BLaER1 treated with 17β-estradiol and CSF1 and Interleukin-3, amounts not matched to agents 10 nM and 100 nM (cell line): ENCODE data around the gene CLSTN1.
"Not testable (repeated sequence)": the region's sequence is repeated elsewhere in the genome, so short reads cannot be mapped to it uniquely, and the experiment has no call there.

Experiments
- H3K27ac ChIP-seq, 11 experiments: shearing (Covaris generic); formaldehyde crosslinking; 2 replicates each; pipeline ENCODE4 v1.8.1; 2022
- H3K27me3 ChIP-seq, 11 experiments: shearing (Covaris generic); formaldehyde crosslinking; 2 replicates each; pipeline ENCODE4 v1.8.1; 2022
- H3K36me3 ChIP-seq, 11 experiments: shearing (Covaris generic); formaldehyde crosslinking; 2 replicates each; pipeline ENCODE4 v1.8.1; 2022
- H3K4me1 ChIP-seq, 10 experiments: shearing (Covaris generic); formaldehyde crosslinking; 2 replicates each; pipeline ENCODE4 v1.8.1; 2022
- H3K4me2 ChIP-seq, 11 experiments: shearing (Covaris generic); formaldehyde crosslinking; 2 replicates each; pipeline ENCODE4 v1.8.1; 2022
- H3K4me3 ChIP-seq, 10 experiments: shearing (Covaris generic); formaldehyde crosslinking; 2 replicates each; pipeline ENCODE4 v1.8.1; 2022
- H3K9ac ChIP-seq, 11 experiments: shearing (Covaris generic); formaldehyde crosslinking; 2 replicates each; pipeline ENCODE4 v1.8.1; 2022
- H3K9me3 ChIP-seq, 11 experiments: shearing (Covaris generic); formaldehyde crosslinking; replicated peaks in 1 of 11; 2 replicates each; pipeline ENCODE4 v1.8.1; 2022
- H4K20me1 ChIP-seq, 11 experiments: shearing (Covaris generic); formaldehyde crosslinking; 2 replicates each; pipeline ENCODE4 v1.8.1; 2022
- Cebpa-rat ChIP-seq, 11 experiments: shearing (Covaris generic); IDR thresholded peaks; 2 replicates each; pipeline ENCODE4 v1.8.1; 2022

Gene CLSTN1

GRCh38 chr1:9808459-9808858, 15.3 kb downstream of the CLSTN1 start:
- Histone ChIP-seq H3K4me1 (peaks cover 6 to 57% (median 24%) of the 10 kb centered on the region in 10 experiments; a peak in 16 of 20 replicates), H3K4me3 (no peak overlapping the region), H3K27ac (no peak overlapping the region), H3K27me3 (no peaks in the 10 kb centered on the region), H4K20me1 (peaks cover 32 to 96% (median 86%) of the 10 kb centered on the region in 11 experiments; a peak in 21 of 22 replicates), H3K36me3 (peaks cover 0 to 27% (median 16%) of the 10 kb centered on the region in 11 experiments; a peak in 13 of 22 replicates), H3K9ac (no peak overlapping the region), H3K9me3 (no peaks in the 10 kb centered on the region), H3K4me2 (0 out of 22 replicates have a peak overlapping the region, but pooled peaks of 2 of the 11 experiments have one; percentile 2 to 3)
- no peak for TF ChIP-seq Cebpa-rat (IDR thresholded peaks at IDR 0.05)

DNA sequence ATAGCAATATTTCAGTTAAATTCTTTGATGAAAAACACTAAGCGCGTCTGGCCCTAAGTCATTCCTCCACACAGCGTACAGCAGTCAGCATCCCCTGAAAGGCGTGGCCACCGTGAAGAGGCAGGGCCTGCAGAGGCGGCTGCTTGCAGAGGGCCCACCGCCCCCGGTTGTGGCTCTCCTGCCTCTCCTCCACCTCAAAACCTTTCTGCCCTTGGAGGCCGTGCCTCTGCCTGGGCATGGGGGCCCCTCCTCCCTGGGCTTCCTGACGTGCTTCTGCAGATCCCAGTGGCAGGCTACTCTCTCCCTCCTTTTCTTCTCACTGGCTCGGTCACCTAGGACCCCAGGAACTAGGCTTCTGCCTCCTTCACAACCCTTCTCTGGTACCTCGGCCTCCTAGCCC, 16.2 kb downstream of the CLSTN1 start:
- Histone ChIP-seq H3K9ac (no peak overlapping the region; a peak in 1 of 22 replicates), H3K27ac (no peak overlapping the region), H4K20me1 (peaks cover 41 to 96% (median 86%) of the 10 kb centered on the region in 11 experiments; a peak in 21 of 22 replicates), H3K4me3 (no peak overlapping the region), H3K4me1 (peaks cover 10 to 49% (median 24%) of the 10 kb centered on the region in 10 experiments; a peak in 17 of 20 replicates), H3K4me2 (0 out of 22 replicates have a peak overlapping the region, but pooled peaks of 2 of the 11 experiments have one; percentile 2 to 25), H3K9me3 (no peaks in the 10 kb centered on the region), H3K27me3 (no peaks in the 10 kb centered on the region), H3K36me3 (peaks cover 0 to 27% (median 16%) of the 10 kb centered on the region in 11 experiments; a peak in 13 of 22 replicates)
- TF ChIP-seq Cebpa-rat (IDR thresholded peaks at IDR 0.05) = no peak

- peak overlapping the region in 2 of 11 experiments; percentile 16 to 54; a peak in 2 of 22 replicates for H3K4me2 ChIP-seq
- H3K4me3 ChIP-seq, H3K27me3 ChIP-seq, H3K9me3 ChIP-seq, H3K27ac ChIP-seq, H3K9ac ChIP-seq: not testable (repeated sequence)
- peaks cover 0 to 27% (median 16%) of the 10 kb centered on the region in 11 experiments; a peak in 13 of 22 replicates for H3K36me3 ChIP-seq
- peaks cover 10 to 40% (median 24%) of the 10 kb centered on the region in 10 experiments; a peak in 17 of 20 replicates for H3K4me1 ChIP-seq
- H4K20me1 ChIP-seq = peaks cover 52 to 96% (median 86%) of the 10 kb centered on the region in 11 experiments; a peak in 21 of 22 replicates
These were observed 17.8 kb downstream of the CLSTN1 start for GRCh38 chr1:9805972-9806371.

- peaks cover 52 to 95% (median 90%) of the 10 kb centered on the region in 11 experiments; a peak in 21 of 22 replicates for H4K20me1 ChIP-seq
- no peak overlapping the region for H3K4me3 ChIP-seq
- H3K27ac ChIP-seq = peak overlapping the region in 2 of 11 experiments; percentile 16 to 18; a peak in 1 of 22 replicates
- no peaks in the 10 kb centered on the region for H3K27me3 ChIP-seq
- H3K9me3 ChIP-seq = no peaks in the 10 kb centered on the region
- peak overlapping the region in 5 of 11 experiments; percentile 9 to 54 (median 38); a peak in 11 of 22 replicates for H3K4me2 ChIP-seq
- H3K4me1 ChIP-seq = peaks cover 10 to 40% (median 22%) of the 10 kb centered on the region in 10 experiments; a peak in 17 of 20 replicates
- peak overlapping the region in 1 of 11 experiments; percentile 29; a peak in 2 of 22 replicates for H3K9ac ChIP-seq
- peaks cover 0 to 27% (median 16%) of the 10 kb centered on the region in 11 experiments; a peak in 13 of 22 replicates for H3K36me3 ChIP-seq
- no peak for TF ChIP-seq Cebpa-rat (IDR thresholded peaks at IDR 0.05)
These were observed 18.7 kb downstream of the CLSTN1 start for GRCh38 chr1:9805006-9805508.

GRCh38 chr1:9803003-9803918, 20.5 kb downstream of the CLSTN1 start:
- H3K27ac ChIP-seq, H3K4me3 ChIP-seq, H3K9me3 ChIP-seq, H3K27me3 ChIP-seq: not testable (repeated sequence)
- peaks cover 51 to 97% (median 88%) of the 10 kb centered on the region in 11 experiments; a peak in 21 of 22 replicates for H4K20me1 ChIP-seq
- H3K36me3 ChIP-seq = peaks cover 0 to 16% (median 8%) of the 10 kb centered on the region in 11 experiments; a peak in 10 of 22 replicates
- peak overlapping the region in 1 of 11 experiments; percentile 11; a peak in 1 of 22 replicates for H3K9ac ChIP-seq
- peaks cover 10 to 37% (median 28%) of the 10 kb centered on the region in 10 experiments; a peak in 19 of 20 replicates for H3K4me1 ChIP-seq
- peak overlapping the region in 1 of 11 experiments; percentile 26; a peak in 1 of 22 replicates for H3K4me2 ChIP-seq

- no peak overlapping the region for H3K9ac ChIP-seq
- H3K36me3 ChIP-seq = peaks cover 0 to 4% (median 0%) of the 10 kb centered on the region in 11 experiments; a peak in 5 of 22 replicates
- H3K27ac ChIP-seq = no peak overlapping the region
- TF ChIP-seq Cebpa-rat (IDR thresholded peaks at IDR 0.05) = no peak
- peaks cover 43 to 95% (median 85%) of the 10 kb centered on the region in 11 experiments; a peak in 21 of 22 replicates for H4K20me1 ChIP-seq
- H3K4me3 ChIP-seq = no peak overlapping the region
- H3K9me3 ChIP-seq = no peaks in the 10 kb centered on the region
- peaks cover 12 to 36% (median 28%) of the 10 kb centered on the region in 10 experiments for H3K4me1 ChIP-seq
- no peaks in the 10 kb centered on the region for H3K27me3 ChIP-seq
- H3K4me2 ChIP-seq = no peak overlapping the region
These were observed 21.9 kb downstream of the CLSTN1 start for GRCh38 chr1:9801909-9802308.

DNA sequence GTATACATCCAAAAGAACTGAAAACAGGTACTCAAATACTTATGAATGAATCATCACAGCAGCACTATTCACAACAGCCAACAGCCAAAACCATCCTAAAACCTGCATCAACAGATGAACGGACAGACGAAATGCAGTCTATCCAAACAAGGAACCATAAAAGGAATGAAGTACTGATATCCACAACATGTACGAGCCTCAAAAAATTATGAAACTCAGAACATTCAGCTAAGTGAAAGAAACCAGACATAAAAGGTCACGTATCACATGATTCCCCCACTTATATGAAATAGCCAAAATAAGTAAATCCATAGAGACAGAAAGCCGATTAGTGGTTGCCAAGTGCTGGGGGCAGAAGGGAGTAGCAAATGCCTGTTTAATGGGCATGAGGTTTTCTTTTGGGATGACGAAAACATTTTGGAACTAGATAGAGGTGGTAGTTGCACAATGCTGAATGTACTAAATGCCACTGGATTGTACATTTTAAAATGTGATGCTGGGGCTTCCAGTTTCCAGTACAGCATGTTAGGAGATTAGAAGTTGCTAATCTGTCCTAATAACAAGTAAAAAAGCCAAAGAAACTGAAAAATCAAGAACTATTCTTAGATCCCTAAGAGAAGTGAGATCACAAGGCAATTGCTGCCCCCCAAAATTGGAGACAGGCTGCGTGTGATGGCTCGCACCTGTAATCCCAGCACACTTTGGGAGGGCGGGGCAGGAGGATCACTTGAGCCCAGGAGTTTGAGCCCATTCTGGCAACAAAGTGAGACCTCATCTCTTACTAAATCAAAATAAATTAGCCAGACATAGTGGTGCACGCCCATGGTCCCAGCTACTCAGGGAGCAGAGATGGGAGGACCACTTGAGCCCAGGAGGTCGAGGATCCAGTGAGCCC, 25.3 kb downstream of the CLSTN1 start:
- Histone ChIP-seq H3K9ac (no peak overlapping the region), H3K27me3 (no peaks in the 10 kb centered on the region), H3K4me3 (no peak overlapping the region), H3K4me2 (0 out of 22 replicates have a peak overlapping the region, but pooled peaks of 3 of the 11 experiments have one; percentile 3 to 5 (median 3)), H3K27ac (no peak overlapping the region), H3K36me3 (peaks cover 0 to 12% (median 0%) of the 10 kb centered on the region in 11 experiments; a peak in 5 of 22 replicates), H4K20me1 (peaks cover 47 to 94% (median 77%) of the 10 kb centered on the region in 11 experiments; a peak in 20 of 22 replicates), H3K9me3 (no peaks in the 10 kb centered on the region), H3K4me1 (peaks cover 7 to 51% (median 22%) of the 10 kb centered on the region in 10 experiments; a peak in 15 of 20 replicates)
- TF ChIP-seq Cebpa-rat (IDR thresholded peaks at IDR 0.05) = no peak

DNA sequence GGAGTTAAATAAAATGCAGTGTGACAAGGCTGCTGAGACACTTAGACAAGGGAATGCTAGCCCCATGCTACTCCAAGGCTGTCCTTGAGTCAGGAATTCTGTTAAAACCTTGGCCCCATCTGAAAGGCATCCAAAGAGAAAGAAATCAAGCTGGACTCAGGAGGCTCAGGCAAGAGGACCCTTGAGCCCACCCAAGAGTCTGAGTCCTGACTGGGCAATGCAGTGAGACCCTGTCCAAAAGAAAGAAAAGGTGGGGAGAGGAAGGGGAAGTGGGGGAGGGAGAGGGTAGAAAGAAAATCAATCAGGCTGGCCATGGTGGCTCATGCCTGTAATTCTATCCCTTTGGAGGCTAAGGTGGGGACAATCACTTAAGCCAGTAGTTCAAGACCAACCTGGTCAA, 26.7 kb downstream of the CLSTN1 start:
- peak overlapping the region in 2 of 11 experiments; percentile 58 to 66; a peak in 3 of 22 replicates for H3K4me2 ChIP-seq
- H4K20me1 ChIP-seq = peaks cover 46 to 94% (median 77%) of the 10 kb centered on the region in 11 experiments; a peak in 21 of 22 replicates
- 0 out of 22 replicates have a peak, but pooled peaks cover 0 to 3% (median 0%) of the 10 kb centered on the region in 11 experiments for H3K9me3 ChIP-seq
- no peak overlapping the region for H3K27ac ChIP-seq
- H3K27me3 ChIP-seq = no peaks in the 10 kb centered on the region
- H3K36me3 ChIP-seq = peaks cover 0 to 12% (median 5%) of the 10 kb centered on the region in 11 experiments; a peak in 11 of 22 replicates
- H3K4me1 ChIP-seq = peaks cover 7 to 43% (median 23%) of the 10 kb centered on the region in 10 experiments; a peak in 15 of 20 replicates
- no peak for TF ChIP-seq Cebpa-rat (IDR thresholded peaks at IDR 0.05)
- H3K4me3 ChIP-seq = no peak overlapping the region
- H3K9ac ChIP-seq = no peak overlapping the region
